Neural progenitor cell (in vitro differentiated cells): ENCODE measurements around the gene INTS11.

Experiments used
- CTCF ChIP-seq: fragments of 200-600 bp; sonication (generic); IDR thresholded peaks from 2 replicates; pipeline ENCODE4 v1.5.1; 2017; ENCODE audit warnings: antibody characterized with exemption, mild to moderate bottlenecking
- EZH2phosphoT487 ChIP-seq: fragments of 200-600 bp; sonication (generic); IDR thresholded peaks from 2 replicates; pipeline ENCODE4 v1.6.1; 2017; ENCODE audit warnings: antibody characterized with exemption

DNA sequence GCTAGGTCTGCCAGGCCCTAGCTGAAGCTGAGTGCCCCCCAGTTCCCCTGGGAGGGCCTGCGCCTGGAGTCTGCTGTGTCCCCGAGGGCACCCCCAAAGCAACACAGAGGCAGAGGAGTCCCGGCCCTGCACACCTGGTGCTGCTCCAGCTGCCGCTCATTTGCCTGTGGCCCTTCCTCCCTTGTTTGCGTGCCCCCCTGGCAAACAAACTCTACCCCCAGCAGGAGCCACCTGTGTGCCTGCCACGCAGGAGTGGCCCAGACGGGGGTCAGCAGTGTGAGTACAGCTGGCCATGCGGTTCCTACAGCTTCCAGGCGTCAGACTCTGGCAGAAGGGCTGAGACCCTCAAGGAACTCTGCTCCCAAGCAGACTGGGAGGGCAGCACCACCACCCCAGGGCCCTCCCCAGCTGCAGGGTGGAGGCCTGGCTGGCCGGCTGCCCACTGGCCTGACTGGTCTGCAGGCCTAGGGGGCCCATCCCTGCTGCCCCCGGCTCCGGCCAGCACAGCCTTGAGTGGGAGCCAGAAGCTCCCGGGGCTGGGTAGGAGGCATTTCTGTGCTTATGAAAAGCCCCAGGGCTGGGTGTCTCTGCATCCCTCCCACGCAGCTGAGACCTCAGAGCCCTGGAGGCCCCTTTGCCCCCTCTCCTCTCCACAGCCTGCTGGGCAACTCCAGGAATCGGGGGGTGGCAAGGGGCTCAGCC is 6.1 kb upstream of the INTS11 start:
- TF ChIP-seq EZH2phosphoT487 (no peak), CTCF (no peak)
